Activated B cell treated with CpG ODN at 0.5 μM for 24 hours (primary cell): ENCODE results near the gene TSPO. TPM values are rescaled to one million over a fixed set of nuclear protein-coding genes. Genes with fewer than 3 reads are reported as not detected.

Experiments used
- ATAC-seq: fragments of 200-7000 bp; cut with Tn5 transposase; one replicate; pipeline ENCODE4 v1.10.0; 2021; ENCODE audit warnings: low read depth, mild to moderate bottlenecking, moderate library complexity
- CTCF ChIA-PET: fragments of 350-600 bp; sonication (Branson Sonifier 250); formaldehyde crosslinking; loops from one replicate; lab custom pipeline; 2021; ENCODE audit warnings: antibody characterized with exemption; lab: Charles Lee
- POLR2A ChIA-PET: fragments of 350-600 bp; sonication (Branson Sonifier 250); formaldehyde crosslinking; loops from one replicate; lab custom pipeline; 2021; ENCODE audit warnings: antibody characterized with exemption; lab: Charles Lee
- DNase-seq: peaks from one replicate; pipeline ENCODE4 v3.0.0; 2022
- H3K27ac Mint-ChIP-seq: one replicate; pipeline ENCODE4 v1.8.0; 2020; ENCODE audit warnings: mixed read lengths
- H3K27me3 Mint-ChIP-seq: one replicate; pipeline ENCODE4 v1.8.0; 2021; ENCODE audit warnings: mixed read lengths
- H3K36me3 Mint-ChIP-seq: one replicate; pipeline ENCODE4 v1.8.0; 2021; ENCODE audit warnings: low read depth, mixed read lengths
- H3K4me1 Mint-ChIP-seq: one replicate; pipeline ENCODE4 v1.8.0; 2021; ENCODE audit warnings: mixed read lengths
- H3K4me3 Mint-ChIP-seq: one replicate; pipeline ENCODE4 v1.8.0; 2020; ENCODE audit warnings: mild to moderate bottlenecking, mixed read lengths
- H3K9me3 Mint-ChIP-seq: one replicate; pipeline ENCODE4 v1.8.0; 2020; ENCODE audit warnings: mixed read lengths
- CTCF ChIP-seq: fragments of 200-600 bp; IDR thresholded peaks from one replicate; pipeline ENCODE4 v1.8.0; 2022; ENCODE audit warnings: antibody characterized with exemption, mild to moderate bottlenecking
- intact Hi-C: fragments of 100-400 bp; cut with micrococcal nuclease; formaldehyde crosslinking; loops from one replicate; pipeline ENCODE4 v1.15.1; 2024
- total RNA-seq: library from RNA; stranded (reverse); gene quantifications from 2 replicates; pipeline ENCODE4 v1.2.3, GENCODE V29; 2022

The TSPO gene
- total RNA-seq, 1 donor from 2014 or later: 40.9 TPM

GRCh38 chr22:43205261-43205691, 53.9 kb downstream of the TSPO start:
- no peak for TF ChIP-seq CTCF
- Mint-ChIP-seq H3K9me3 (no peaks in the 10 kb centered on the region), H3K27ac (no peak overlapping the region), H3K4me1 (peaks cover 4% of the 10 kb centered on the region), H3K36me3 (no peaks in the 10 kb centered on the region), H3K27me3 (peaks cover 3% of the 10 kb centered on the region), H3K4me3 (no peak overlapping the region)
- ATAC-seq: no peak
- ChIA-PET POLR2A (no interaction called here), CTCF (no interaction called here)
- no peak for DNase-seq
- intact Hi-C loops: no loop called here

- no peak overlapping the region for H3K27ac Mint-ChIP-seq
- no peak overlapping the region for H3K4me3 Mint-ChIP-seq
- ATAC-seq (no peak), DNase-seq (no peak)
- intact Hi-C loops: no loop called here
- TF ChIP-seq CTCF: no peak
- no peaks in the 10 kb centered on the region for H3K36me3 Mint-ChIP-seq
- POLR2A ChIA-PET: no interaction called here
- no peaks in the 10 kb centered on the region for H3K9me3 Mint-ChIP-seq
- H3K27me3 Mint-ChIP-seq: peaks cover 3% of the 10 kb centered on the region
- peaks cover 4% of the 10 kb centered on the region for H3K4me1 Mint-ChIP-seq
- CTCF ChIA-PET: no interaction called here
Observed at GRCh38 chr22:43205748-43206508, 54.6 kb downstream of the TSPO start.

GRCh38 chr22:43206509-43207161, 55.3 kb downstream of the TSPO start:
- no peak overlapping the region for H3K4me3 Mint-ChIP-seq
- ATAC-seq (no peak), DNase-seq (no peak)
- intact Hi-C loops: no loop called here
- ChIA-PET POLR2A (no interaction called here), CTCF (no interaction called here)
- no peaks in the 10 kb centered on the region for H3K9me3 Mint-ChIP-seq
- H3K27ac Mint-ChIP-seq: no peak overlapping the region
- peaks cover 4% of the 10 kb centered on the region for H3K4me1 Mint-ChIP-seq
- no peaks in the 10 kb centered on the region for H3K36me3 Mint-ChIP-seq
- TF ChIP-seq CTCF: no peak
- peaks cover 5% of the 10 kb centered on the region for H3K27me3 Mint-ChIP-seq

GRCh38 chr22:43207386-43207785, 56.0 kb downstream of the TSPO start:
- ATAC-seq: no peak
- peaks cover 4% of the 10 kb centered on the region for H3K4me1 Mint-ChIP-seq
- peaks cover 7% of the 10 kb centered on the region for H3K27me3 Mint-ChIP-seq
- ChIA-PET POLR2A (no interaction called here), CTCF (no interaction called here)
- H3K27ac Mint-ChIP-seq: no peak overlapping the region
- no peaks in the 10 kb centered on the region for H3K36me3 Mint-ChIP-seq
- H3K4me3 Mint-ChIP-seq: no peak overlapping the region
- TF ChIP-seq CTCF: no peak
- no peak for DNase-seq
- intact Hi-C loops: no loop called here
- H3K9me3 Mint-ChIP-seq: no peaks in the 10 kb centered on the region

GRCh38 chr22:43207849-43208702, 56.7 kb downstream of the TSPO start:
- Mint-ChIP-seq H3K36me3 (no peaks in the 10 kb centered on the region), H3K27me3 (peaks cover 7% of the 10 kb centered on the region), H3K4me3 (no peak overlapping the region), H3K4me1 (peaks cover 4% of the 10 kb centered on the region), H3K27ac (no peak overlapping the region), H3K9me3 (no peaks in the 10 kb centered on the region)
- no peak for TF ChIP-seq CTCF
- ATAC-seq (no peak), DNase-seq (no peak)
- intact Hi-C loops: no loop called here
- ChIA-PET CTCF (no interaction called here), POLR2A (no interaction called here)
